Brain microvascular endothelial cell (primary cell): ENCODE measurements around the gene ZNF335.
"Not testable (repeated sequence)": the region's sequence is repeated elsewhere in the genome, so short reads cannot be mapped to it uniquely, and the experiment has no call there.

Source experiments
- DNase-seq: peaks from one replicate; pipeline ENCODE4 v3.0.0-alpha.2; 2020
- H3K27ac ChIP-seq: fragments of 250-450 bp; sonication (Bioruptor Pico); 2 replicates; pipeline ENCODE4 v1.5.1; 2020; ENCODE audit warnings: mild to moderate bottlenecking, moderate library complexity
- H3K27me3 ChIP-seq: fragments of 250-450 bp; sonication (Bioruptor Pico); replicated peaks from 2 replicates; pipeline ENCODE4 v1.5.1; 2020; ENCODE audit warnings: mild to moderate bottlenecking
- H3K36me3 ChIP-seq: fragments of 250-450 bp; sonication (Bioruptor Pico); replicated peaks from 2 replicates; pipeline ENCODE4 v1.5.1; 2020; ENCODE audit warnings: mild to moderate bottlenecking
- H3K4me3 ChIP-seq: 2 replicates; pipeline ENCODE4 v1.5.1; 2011; ENCODE audit warnings: low read depth, mild to moderate bottlenecking, control low read depth, low read length, moderate library complexity
- in situ Hi-C: cut with HindIII; loops from 2 replicates; pipeline ENCODE4 v1.10.0; 2017; ENCODE audit warnings: low sequenced_read_pairs, low pct_ligation_motif_present
- TF ChIP-seq, protein P1 (sequence below): IDR thresholded peaks from 2 replicates; pipeline ENCODE4 v1.5.1; 2011; ENCODE audit warnings: low read depth, mild to moderate bottlenecking, moderate library complexity, low read length, control low read depth, inconsistent platforms; ENCODE audit errors: missing control alignments

ZNF335 gene

DNA sequence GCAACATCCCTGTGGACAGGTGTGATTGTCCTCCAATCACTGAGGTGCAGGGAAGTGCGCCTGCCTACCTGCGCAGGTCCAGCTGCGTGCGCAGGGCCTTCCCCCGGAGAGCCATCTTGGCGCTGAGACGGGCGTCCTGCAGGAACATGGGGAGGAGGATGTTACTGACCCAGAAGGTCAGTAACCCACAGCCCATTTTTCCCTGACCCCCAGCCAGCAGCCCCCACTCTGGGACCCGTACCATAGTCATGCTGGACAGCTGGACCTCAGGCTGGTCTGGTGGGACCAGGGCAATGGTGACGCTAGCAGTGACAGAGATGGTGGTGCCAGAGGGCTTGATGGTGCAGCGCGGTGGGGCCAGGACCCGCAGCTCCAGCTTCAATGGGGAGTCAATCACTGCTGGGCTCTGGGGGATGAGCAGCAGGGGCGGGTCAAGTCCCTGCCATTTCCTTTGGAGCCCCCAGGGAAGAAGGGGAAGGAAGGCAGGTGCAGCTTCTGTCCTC lies 69.8 kb downstream of the ZNF335 start:
- in situ Hi-C loops: no loop called here
- TF ChIP-seq, protein P1, sequence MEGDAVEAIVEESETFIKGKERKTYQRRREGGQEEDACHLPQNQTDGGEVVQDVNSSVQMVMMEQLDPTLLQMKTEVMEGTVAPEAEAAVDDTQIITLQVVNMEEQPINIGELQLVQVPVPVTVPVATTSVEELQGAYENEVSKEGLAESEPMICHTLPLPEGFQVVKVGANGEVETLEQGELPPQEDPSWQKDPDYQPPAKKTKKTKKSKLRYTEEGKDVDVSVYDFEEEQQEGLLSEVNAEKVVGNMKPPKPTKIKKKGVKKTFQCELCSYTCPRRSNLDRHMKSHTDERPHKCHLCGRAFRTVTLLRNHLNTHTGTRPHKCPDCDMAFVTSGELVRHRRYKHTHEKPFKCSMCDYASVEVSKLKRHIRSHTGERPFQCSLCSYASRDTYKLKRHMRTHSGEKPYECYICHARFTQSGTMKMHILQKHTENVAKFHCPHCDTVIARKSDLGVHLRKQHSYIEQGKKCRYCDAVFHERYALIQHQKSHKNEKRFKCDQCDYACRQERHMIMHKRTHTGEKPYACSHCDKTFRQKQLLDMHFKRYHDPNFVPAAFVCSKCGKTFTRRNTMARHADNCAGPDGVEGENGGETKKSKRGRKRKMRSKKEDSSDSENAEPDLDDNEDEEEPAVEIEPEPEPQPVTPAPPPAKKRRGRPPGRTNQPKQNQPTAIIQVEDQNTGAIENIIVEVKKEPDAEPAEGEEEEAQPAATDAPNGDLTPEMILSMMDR: no peak
- no peak for DNase-seq
- H3K27me3 ChIP-seq: no peaks in the 10 kb centered on the region
- no peak overlapping the region for H3K27ac ChIP-seq
- H3K4me3 ChIP-seq: no peak overlapping the region
- peaks cover 23% of the 10 kb centered on the region for H3K36me3 ChIP-seq

DNA sequence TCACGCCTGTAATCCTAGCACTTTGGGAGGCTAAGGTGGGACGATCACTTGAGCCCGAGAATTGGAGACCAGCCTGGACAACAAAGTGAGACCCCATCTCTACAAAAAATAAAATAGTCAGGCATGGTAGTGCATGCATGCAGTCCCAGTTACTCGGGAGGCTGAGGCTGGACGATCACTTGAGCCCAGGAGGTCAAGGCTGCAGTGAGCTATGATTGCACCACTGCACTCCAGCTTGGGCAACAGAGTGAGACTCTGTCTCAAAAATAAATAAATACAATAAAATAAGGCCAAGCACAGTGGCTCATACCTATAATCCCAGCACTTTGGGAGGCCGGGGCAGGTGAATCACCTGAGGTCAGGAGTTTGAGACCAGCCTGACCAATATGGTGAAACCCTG lies 70.7 kb downstream of the ZNF335 start:
- H3K36me3 ChIP-seq: peaks cover 31% of the 10 kb centered on the region
- H3K27ac ChIP-seq: not testable (repeated sequence)

DNA sequence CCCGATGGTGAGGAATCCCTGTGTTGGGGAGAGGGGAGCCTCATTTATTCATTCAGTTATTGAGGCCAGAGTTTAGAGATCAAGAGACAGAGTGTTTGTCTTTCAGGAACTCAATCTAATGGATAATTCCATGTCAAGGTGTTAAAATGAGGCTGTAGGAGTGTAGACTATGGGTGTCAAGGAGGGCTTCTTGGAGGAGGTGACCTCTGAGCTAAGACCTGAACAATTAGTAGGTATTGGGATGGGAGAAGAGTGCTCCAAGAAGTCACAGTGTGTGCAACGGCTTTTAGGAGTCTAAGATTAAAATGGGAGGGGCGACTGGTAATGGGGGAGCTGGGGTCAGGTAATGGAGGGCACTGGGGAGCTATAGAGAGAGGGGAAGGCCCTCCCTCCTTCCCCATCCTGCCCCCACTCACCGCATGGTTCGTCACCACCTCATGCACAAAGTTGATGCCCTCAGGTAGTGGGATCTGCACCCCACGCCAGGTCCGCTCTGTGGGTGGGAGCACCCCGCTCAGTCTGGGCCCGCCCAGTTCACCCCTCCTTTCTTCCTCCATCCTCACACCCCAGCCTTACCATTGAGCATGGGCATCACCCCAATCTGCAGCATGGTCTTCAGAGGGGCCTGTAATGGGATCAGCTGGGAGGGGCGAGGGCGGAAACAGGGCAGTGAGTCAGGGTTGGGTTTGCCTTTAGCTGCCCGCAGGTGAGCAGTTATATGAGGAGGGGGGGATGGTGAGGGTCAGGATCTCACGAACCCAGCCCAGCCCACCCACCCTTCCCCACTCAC lies 72.8 kb downstream of the ZNF335 start:
- in situ Hi-C loops: no loop called here
- no peak for DNase-seq
- Histone ChIP-seq H3K4me3 (no peak overlapping the region), H3K27ac (no peak overlapping the region), H3K27me3 (no peaks in the 10 kb centered on the region), H3K36me3 (peaks cover 44% of the 10 kb centered on the region)
- TF ChIP-seq, protein P1: no peak

More for the DNA sequence above, 70.7 kb downstream of the ZNF335 start:
- H3K4me3 ChIP-seq, H3K27me3 ChIP-seq, DNase-seq, in situ Hi-C loops: not testable (repeated sequence)
